PC-9 (cell line): ENCODE results near the gene ARHGAP10. TPM values are rescaled to one million over a fixed set of nuclear protein-coding genes. Genes with fewer than 3 reads are reported as not detected.

Experiments
- BruUV-seq: library from RNA; stranded (reverse); fragments of 400-500 nt; replicated peaks from 2 replicates; lab custom pipeline; 2021; lab: Mats Ljungman, UMichigan
- CTCF ChIA-PET: fragments of 300-600 bp; sonication (Branson Sonifier 250); formaldehyde crosslinking; loops from one replicate; lab custom pipeline; 2022; ENCODE audit warnings: antibody characterized with exemption; lab: Charles Lee
- POLR2A ChIA-PET: fragments of 300-600 bp; sonication (Branson Sonifier 250); formaldehyde crosslinking; loops from one replicate; lab custom pipeline; 2022; ENCODE audit warnings: antibody characterized with exemption; ENCODE audit not compliant: unreplicated experiment; lab: Charles Lee
- DNase-seq, 2 experiments: peaks; one replicate each; pipeline versions ENCODE4 v3.0.0 to v3.0.0-alpha.2; 2015 to 2022; ENCODE audit warnings: mixed read lengths in 1 of 2
- H2AFZ ChIP-seq: fragments of 200-600 bp; sonication (generic); 2 replicates; pipeline ENCODE4 v1.8.1; 2017; ENCODE audit warnings: antibody characterized with exemption
- H3F3A ChIP-seq: fragments of 200-600 bp; sonication (generic); 2 replicates; pipeline ENCODE4 v1.8.1; 2017; ENCODE audit warnings: antibody characterized with exemption, mild to moderate bottlenecking, low read depth; ENCODE audit not compliant: insufficient read depth
- H3K27ac ChIP-seq: fragments of 200-600 bp; sonication (generic); 2 replicates; pipeline ENCODE4 v1.6.1; 2016; ENCODE audit warnings: mixed run types
- H3K27me3 ChIP-seq: fragments of 200-600 bp; sonication (generic); 2 replicates; pipeline ENCODE4 v1.6.1; 2016; ENCODE audit warnings: low read depth, mixed run types; ENCODE audit not compliant: insufficient read depth
- H3K36me3 ChIP-seq: fragments of 200-600 bp; sonication (generic); 2 replicates; pipeline ENCODE4 v1.6.1; 2016; ENCODE audit warnings: low read depth, mixed run types
- H3K4me1 ChIP-seq: fragments of 200-600 bp; sonication (generic); replicated peaks from 2 replicates; pipeline ENCODE4 v1.6.1; 2016; ENCODE audit warnings: mixed run types; ENCODE audit not compliant: insufficient read depth
- H3K4me2 ChIP-seq: fragments of 200-600 bp; sonication (generic); 2 replicates; pipeline ENCODE4 v1.6.1; 2017; ENCODE audit warnings: mixed run types
- H3K4me3 ChIP-seq: fragments of 200-600 bp; sonication (generic); 2 replicates; pipeline ENCODE4 v1.6.1; 2016; ENCODE audit warnings: mixed run types
- H3K79me2 ChIP-seq: fragments of 200-600 bp; sonication (generic); 2 replicates; pipeline ENCODE4 v1.6.1; 2017; ENCODE audit warnings: low read depth, mixed run types
- H3K9me2 ChIP-seq: fragments of 200-600 bp; sonication (generic); 2 replicates; pipeline ENCODE4 v1.8.1; 2017; ENCODE audit warnings: mild to moderate bottlenecking; ENCODE audit not compliant: insufficient read depth
- H3K9me3 ChIP-seq: fragments of 200-600 bp; sonication (generic); 2 replicates; pipeline ENCODE4 v1.8.1; 2016; ENCODE audit warnings: low read depth; ENCODE audit not compliant: insufficient read depth
- H4K20me1 ChIP-seq: fragments of 200-600 bp; sonication (generic); 2 replicates; pipeline ENCODE4 v1.8.1; 2017; ENCODE audit not compliant: insufficient read depth
- CTCF ChIP-seq: fragments of 200-600 bp; sonication (generic); conservative IDR thresholded peaks from 2 replicates; pipeline ENCODE4 v1.6.1; 2017; ENCODE audit warnings: mixed run types, antibody characterized with exemption, mild to moderate bottlenecking, moderate library complexity
- EZH2 ChIP-seq: fragments of 200-600 bp; sonication (generic); IDR thresholded peaks from 2 replicates; pipeline ENCODE4 v1.8.0; 2017; ENCODE audit warnings: antibody characterized with exemption, low read depth
- intact Hi-C: fragments of 100-400 bp; cut with micrococcal nuclease; formaldehyde crosslinking; loops from one replicate; pipeline ENCODE4 v1.10.0; 2022; ENCODE audit not compliant: unreplicated experiment
- total RNA-seq: library from RNA; stranded (reverse); gene quantifications from 2 replicates; pipeline ENCODE4 v1.2.3, GENCODE V29; 2021

The ARHGAP10 gene
- total RNA-seq, 1 experiment from 2014 or later = 27.5 TPM

- no peak overlapping the region for H3K4me2 ChIP-seq
- H3K27me3 ChIP-seq = no peaks in the 10 kb centered on the region
- BruUV-seq = no TSS peak
- H3K4me1 ChIP-seq = no peaks in the 10 kb centered on the region
- H3K79me2 ChIP-seq = peaks cover 17% of the 10 kb centered on the region; the same call in 1 of the 2 replicates
- no peak for DNase-seq
- H3K4me3 ChIP-seq = no peak overlapping the region
- TF ChIP-seq EZH2 = no peak
- no peak for TF ChIP-seq CTCF
- H3K9me3 ChIP-seq = no peaks in the 10 kb centered on the region
- H3F3A ChIP-seq = no peaks in the 10 kb centered on the region
- CTCF ChIA-PET = no interaction called here
- H3K27ac ChIP-seq = no peak overlapping the region
- H3K36me3 ChIP-seq = no peaks in the 10 kb centered on the region
- no peaks in the 10 kb centered on the region for H4K20me1 ChIP-seq
- intact Hi-C loops = no loop called here
- no peak overlapping the region for H2AFZ ChIP-seq
- POLR2A ChIA-PET = no interaction called here
- no peaks in the 10 kb centered on the region for H3K9me2 ChIP-seq
Measured at GRCh38 chr4:147811878-147812277, 80.0 kb downstream of the ARHGAP10 start.

GRCh38 chr4:147813109-147813773 lies 81.4 kb downstream of the ARHGAP10 start:
- Histone ChIP-seq H3K36me3 (no peaks in the 10 kb centered on the region), H3K4me2 (no peak overlapping the region), H3K4me3 (no peak overlapping the region), H3K9me2 (no peaks in the 10 kb centered on the region), H3F3A (no peaks in the 10 kb centered on the region), H3K9me3 (no peaks in the 10 kb centered on the region), H2AFZ (no peak overlapping the region), H3K79me2 (peaks cover 12% of the 10 kb centered on the region; the same call in 1 of the 2 replicates), H3K27ac (no peak overlapping the region), H3K4me1 (no peaks in the 10 kb centered on the region), H4K20me1 (no peaks in the 10 kb centered on the region), H3K27me3 (no peaks in the 10 kb centered on the region)
- ChIA-PET CTCF (no interaction called here), POLR2A (no interaction called here)
- BruUV-seq = no TSS peak
- DNase-seq = no peak
- no peak for TF ChIP-seq EZH2
- TF ChIP-seq CTCF = no peak
- intact Hi-C loops = no loop called here

- DNase-seq = no peak
- Histone ChIP-seq H3K4me1 (no peaks in the 10 kb centered on the region), H3K27ac (no peak overlapping the region), H3K9me2 (no peaks in the 10 kb centered on the region), H3K79me2 (peaks cover 12% of the 10 kb centered on the region; the same call in 1 of the 2 replicates), H3F3A (no peaks in the 10 kb centered on the region), H3K4me3 (no peak overlapping the region), H3K27me3 (no peaks in the 10 kb centered on the region), H3K36me3 (no peaks in the 10 kb centered on the region), H3K9me3 (no peaks in the 10 kb centered on the region), H4K20me1 (no peaks in the 10 kb centered on the region), H2AFZ (no peak overlapping the region), H3K4me2 (no peak overlapping the region)
- BruUV-seq = no TSS peak
- TF ChIP-seq EZH2 (no peak), CTCF (no peak)
- POLR2A ChIA-PET = no interaction called here
- intact Hi-C loops = no loop called here
- CTCF ChIA-PET = no interaction called here
Measured at GRCh38 chr4:147813973-147814372, 82.1 kb downstream of the ARHGAP10 start.
